CD4-positive, alpha-beta T cell (primary cell): ENCODE results near the gene SERPINA12. TPM values are rescaled to one million over a fixed set of nuclear protein-coding genes. Genes with fewer than 3 reads are reported as not detected.

Experiments used
- ATAC-seq: fragments of 200-7000 bp; cut with Tn5 transposase; one replicate; pipeline ENCODE4 v1.10.0; 2022; ENCODE audit warnings: mild to moderate bottlenecking; ENCODE audit not compliant: poor library complexity
- CTCF ChIA-PET: fragments of 350-600 bp; sonication (Branson Sonifier 250); formaldehyde crosslinking; loops from one replicate; lab custom pipeline; 2021; ENCODE audit warnings: antibody characterized with exemption, inconsistent platforms; lab: Charles Lee
- POLR2A ChIA-PET: fragments of 350-600 bp; sonication (Branson Sonifier 250); formaldehyde crosslinking; loops from one replicate; lab custom pipeline; 2021; ENCODE audit warnings: antibody characterized with exemption, inconsistent platforms; lab: Charles Lee
- DNase-seq, 14 experiments: peaks; one replicate each; pipeline ENCODE4 v3.0.0-alpha.2; 2013 to 2020; ENCODE audit warnings: mixed read lengths in 2 of 14
- H3K27ac ChIP-seq, 2 donors: one replicate each; pipeline versions ENCODE4 v1.5.1 to v1.7.0; 2013; ENCODE audit warnings: low read length in 2 of 2, low read depth in 1 of 2, mild to moderate bottlenecking in 1 of 2
- H3K27me3 ChIP-seq, 2 experiments: 1 replicate in 1 of 2; 2 replicates in 1 of 2; pipeline versions ENCODE4 v1.6.1 to v1.7.0; 2013; ENCODE audit warnings: low read length in 2 of 2, control low read depth in 1 of 2, mild to moderate bottlenecking in 1 of 2, moderate library complexity in 1 of 2; ENCODE audit not compliant: insufficient read depth in 2 of 2, control insufficient read depth in 1 of 2
- H3K36me3 ChIP-seq: one replicate; pipeline ENCODE4 v1.6.1; 2013; ENCODE audit warnings: low read length, control low read depth; ENCODE audit not compliant: insufficient read depth
- H3K4me1 ChIP-seq: one replicate; pipeline ENCODE4 v1.6.1; 2013; ENCODE audit warnings: low read length, control low read depth; ENCODE audit not compliant: insufficient read depth
- H3K4me3 ChIP-seq: one replicate; pipeline ENCODE4 v1.5.1; 2013; ENCODE audit warnings: mild to moderate bottlenecking, low read length, moderate library complexity
- H3K9me3 ChIP-seq, 2 experiments: 1 replicate in 1 of 2; 2 replicates in 1 of 2; pipeline versions ENCODE4 v1.6.1 to v1.7.0; 2013; ENCODE audit warnings: low read length in 2 of 2, mild to moderate bottlenecking in 2 of 2, control low read depth in 1 of 2, moderate library complexity in 1 of 2; ENCODE audit not compliant: control insufficient read depth in 1 of 2, insufficient read depth in 1 of 2
- H3K27ac Mint-ChIP-seq: one replicate; pipeline ENCODE4 v1.8.0; 2020; ENCODE audit warnings: mixed read lengths
- H3K27me3 Mint-ChIP-seq: one replicate; pipeline ENCODE4 v1.8.0; 2021; ENCODE audit warnings: mixed read lengths
- H3K36me3 Mint-ChIP-seq: one replicate; pipeline ENCODE4 v1.8.0; 2021; ENCODE audit warnings: low read depth, mixed read lengths
- H3K4me1 Mint-ChIP-seq: one replicate; pipeline ENCODE4 v1.8.0; 2021; ENCODE audit warnings: low read depth, mixed read lengths
- H3K4me3 Mint-ChIP-seq: one replicate; pipeline ENCODE4 v1.8.0; 2020; ENCODE audit warnings: mild to moderate bottlenecking, mixed read lengths
- H3K9me3 Mint-ChIP-seq: one replicate; pipeline ENCODE4 v1.8.0; 2020; ENCODE audit warnings: mixed read lengths
- CTCF ChIP-seq: fragments of 200-600 bp; IDR thresholded peaks from one replicate; pipeline ENCODE4 v1.8.0; 2022; ENCODE audit warnings: antibody characterized with exemption, mild to moderate bottlenecking
- intact Hi-C, 2 experiments: fragments of 100-400 bp; cut with DNase I in 1 of 2; cut with micrococcal nuclease in 1 of 2; formaldehyde crosslinking; loops; one replicate each; pipeline versions ENCODE4 v1.15.1 to v1.9.0; 2023 to 2025; cut with DNase I, micrococcal nuclease
- total RNA-seq, 174 experiments: library from RNA in 2 of 174; stranded (reverse) in 2 of 174; gene quantifications; one replicate each; pipeline ENCODE4 v1.2.3 and lab custom pipeline; 2021 to 2026

Gene SERPINA12
- total RNA-seq, 2 experiments from 2014 or later: not detected

GRCh38 chr14:94481468-94482131 is 27.7 kb downstream of the SERPINA12 start:
- Mint-ChIP-seq H3K27ac (no peak overlapping the region), H3K27me3 (peaks cover 14% of the 10 kb centered on the region), H3K4me3 (no peak overlapping the region), H3K4me1 (peaks cover 6% of the 10 kb centered on the region), H3K9me3 (peaks cover 10% of the 10 kb centered on the region), H3K36me3 (no peaks in the 10 kb centered on the region)
- TF ChIP-seq CTCF: no peak
- intact Hi-C loops: no loop called here
- ATAC-seq (no peak), DNase-seq (no peak)
- no peak overlapping the region for H3K4me3 ChIP-seq
- H3K27ac ChIP-seq: no peak overlapping the region
- H3K9me3 ChIP-seq: peaks cover 0 to 16% of the 10 kb centered on the region in 2 experiments
- CTCF ChIA-PET: no interaction called here
- peaks cover 10 to 13% of the 10 kb centered on the region in 2 experiments for H3K27me3 ChIP-seq
- H3K4me1 ChIP-seq: peaks cover 7% of the 10 kb centered on the region
- POLR2A ChIA-PET: no interaction called here
- H3K36me3 ChIP-seq: no peaks in the 10 kb centered on the region

GRCh38 chr14:94480809-94481208 is 28.5 kb downstream of the SERPINA12 start:
- DNase-seq: no peak
- TF ChIP-seq CTCF: no peak
- Mint-ChIP-seq H3K4me1 (no peaks in the 10 kb centered on the region), H3K9me3 (peaks cover 10% of the 10 kb centered on the region), H3K36me3 (no peaks in the 10 kb centered on the region), H3K27ac (no peak overlapping the region), H3K27me3 (peaks cover 6% of the 10 kb centered on the region), H3K4me3 (no peak overlapping the region)
- H3K4me1 ChIP-seq: no peaks in the 10 kb centered on the region
- CTCF ChIA-PET: no interaction called here
- intact Hi-C loops: no loop called here
- no peak overlapping the region for H3K27ac ChIP-seq
- peaks cover 6 to 10% of the 10 kb centered on the region in 2 experiments for H3K27me3 ChIP-seq
- peaks cover 0 to 16% of the 10 kb centered on the region in 2 experiments for H3K9me3 ChIP-seq
- no peak for ATAC-seq
- POLR2A ChIA-PET: no interaction called here
- H3K36me3 ChIP-seq: no peaks in the 10 kb centered on the region
- H3K4me3 ChIP-seq: no peak overlapping the region

GRCh38 chr14:94478420-94478819 is 30.8 kb downstream of the SERPINA12 start:
- Histone ChIP-seq H3K4me3 (no peak overlapping the region), H3K27me3 (peaks cover 0 to 2% of the 10 kb centered on the region in 2 experiments), H3K4me1 (no peaks in the 10 kb centered on the region), H3K36me3 (no peaks in the 10 kb centered on the region), H3K27ac (no peak overlapping the region), H3K9me3 (peaks cover 10 to 16% of the 10 kb centered on the region in 2 experiments)
- no peaks in the 10 kb centered on the region for H3K4me1 Mint-ChIP-seq
- no peaks in the 10 kb centered on the region for H3K27me3 Mint-ChIP-seq
- no peaks in the 10 kb centered on the region for H3K36me3 Mint-ChIP-seq
- H3K9me3 Mint-ChIP-seq: peaks cover 10% of the 10 kb centered on the region
- ChIA-PET CTCF (interaction anchor here (2.7 kb wide), 1 partner anchor 8 kb away, joined by 11 read pairs; no protein-coding TSS in a partner anchor), POLR2A (no interaction called here)
- intact Hi-C loops: no loop called here
- no peak overlapping the region for H3K4me3 Mint-ChIP-seq
- no peak overlapping the region for H3K27ac Mint-ChIP-seq
- DNase-seq (no peak), ATAC-seq (no peak)
- TF ChIP-seq CTCF: no peak
